Activated naive CD4-positive, alpha-beta T cell treated with anti-CD3 and anti-CD28 coated beads, Interleukin-2, amount 10 ng/mL, durations not matched to agents 7 days and 5 days (primary cell): ENCODE data around the gene DGKZ.

Experiments used
- CTCF ChIA-PET: fragments of 350-600 bp; sonication (Branson Sonifier 250); formaldehyde crosslinking; loops from one replicate; lab custom pipeline; 2021; ENCODE audit warnings: antibody characterized with exemption; lab: Charles Lee
- DNase-seq: peaks from one replicate; pipeline ENCODE4 v3.0.0-alpha.2; 2020
- H3K27ac Mint-ChIP-seq: one replicate; pipeline ENCODE4 v1.8.0; 2021; ENCODE audit warnings: mild to moderate bottlenecking, moderate library complexity, mixed read lengths
- H3K27me3 Mint-ChIP-seq: one replicate; pipeline ENCODE4 v1.8.0; 2021; ENCODE audit warnings: mild to moderate bottlenecking, mixed read lengths
- H3K36me3 Mint-ChIP-seq: one replicate; pipeline ENCODE4 v1.8.0; 2021; ENCODE audit warnings: mixed read lengths
- H3K4me1 Mint-ChIP-seq: one replicate; pipeline ENCODE4 v1.8.0; 2021; ENCODE audit warnings: mixed read lengths
- H3K4me3 Mint-ChIP-seq: one replicate; pipeline ENCODE4 v1.8.0; 2021; ENCODE audit warnings: mild to moderate bottlenecking, moderate library complexity, mixed read lengths
- H3K9me3 Mint-ChIP-seq: one replicate; pipeline ENCODE4 v1.8.0; 2021; ENCODE audit warnings: mixed read lengths

Gene DGKZ

GRCh38 chr11:46332093-46332567, 15.1 kb upstream of the DGKZ start:
- CTCF ChIA-PET, result interaction anchor here (1.5 to 3.0 kb wide), 3 partner anchors 13 to 16 kb away, joined by 5 to 17 read pairs (median 6); partner anchors contain the start of gene DGKZ
- Mint-ChIP-seq H3K4me3 (peak overlapping the region; percentile 63), H3K27me3 (peaks cover 88% of the 10 kb centered on the region), H3K36me3 (peaks cover 5% of the 10 kb centered on the region), H3K9me3 (no peaks in the 10 kb centered on the region), H3K4me1 (peaks cover 70% of the 10 kb centered on the region), H3K27ac (peak overlapping the region; percentile 86)
- no peak for DNase-seq

GRCh38 chr11:46332568-46333393, 14.5 kb upstream of the DGKZ start:
- peaks cover 5% of the 10 kb centered on the region for H3K36me3 Mint-ChIP-seq
- peak; percentile 47 for DNase-seq
- H3K4me1 Mint-ChIP-seq, result peaks cover 74% of the 10 kb centered on the region
- CTCF ChIA-PET, result interaction anchor here (1.5 to 3.0 kb wide), 3 partner anchors 13 to 17 kb away, joined by 5 to 17 read pairs (median 6); partner anchors contain the start of gene DGKZ
- H3K27ac Mint-ChIP-seq, result no peak overlapping the region
- H3K9me3 Mint-ChIP-seq, result no peaks in the 10 kb centered on the region
- H3K4me3 Mint-ChIP-seq, result peak overlapping the region; percentile 75
- peaks cover 86% of the 10 kb centered on the region for H3K27me3 Mint-ChIP-seq

- peaks cover 80% of the 10 kb centered on the region for H3K4me1 Mint-ChIP-seq
- peaks cover 5% of the 10 kb centered on the region for H3K36me3 Mint-ChIP-seq
- H3K27ac Mint-ChIP-seq, result peak overlapping the region; percentile 24
- no peaks in the 10 kb centered on the region for H3K9me3 Mint-ChIP-seq
- CTCF ChIA-PET, result interaction anchor here (1.5 to 2.1 kb wide), 2 partner anchors 12 to 18 kb away, joined by 5 to 6 read pairs; no protein-coding TSS in a partner anchor
- peaks cover 80% of the 10 kb centered on the region for H3K27me3 Mint-ChIP-seq
- H3K4me3 Mint-ChIP-seq, result peak overlapping the region; percentile 75
- peak; percentile 52 for DNase-seq
These were observed 13.8 kb upstream of the DGKZ start for GRCh38 chr11:46333394-46333947.

GRCh38 chr11:46334211-46334610, 13.1 kb upstream of the DGKZ start:
- peaks cover 85% of the 10 kb centered on the region for H3K4me1 Mint-ChIP-seq
- H3K9me3 Mint-ChIP-seq, result no peaks in the 10 kb centered on the region
- H3K4me3 Mint-ChIP-seq, result peak overlapping the region; percentile 75
- peak overlapping the region; percentile 60 for H3K27ac Mint-ChIP-seq
- CTCF ChIA-PET, result no interaction called here
- peaks cover 5% of the 10 kb centered on the region for H3K36me3 Mint-ChIP-seq
- peaks cover 78% of the 10 kb centered on the region for H3K27me3 Mint-ChIP-seq
- no peak for DNase-seq

- H3K36me3 Mint-ChIP-seq, result peaks cover 5% of the 10 kb centered on the region
- H3K4me1 Mint-ChIP-seq, result peaks cover 80% of the 10 kb centered on the region
- peak overlapping the region; percentile 88 for H3K27ac Mint-ChIP-seq
- peak overlapping the region; percentile 73 for H3K4me3 Mint-ChIP-seq
- H3K9me3 Mint-ChIP-seq, result no peaks in the 10 kb centered on the region
- peaks cover 71% of the 10 kb centered on the region for H3K27me3 Mint-ChIP-seq
- DNase-seq, result no peak
- CTCF ChIA-PET, result interaction anchor here (1.1 kb wide), 1 partner anchor 12 kb away, joined by 3 read pairs; no protein-coding TSS in a partner anchor
These were observed 12.0 kb upstream of the DGKZ start for GRCh38 chr11:46335271-46335670.

- H3K27me3 Mint-ChIP-seq, result peaks cover 66% of the 10 kb centered on the region
- H3K9me3 Mint-ChIP-seq, result no peaks in the 10 kb centered on the region
- CTCF ChIA-PET, result no interaction called here
- H3K27ac Mint-ChIP-seq, result peak overlapping the region; percentile 88
- no peak for DNase-seq
- H3K4me3 Mint-ChIP-seq, result peak overlapping the region; percentile 73
- H3K36me3 Mint-ChIP-seq, result peaks cover 5% of the 10 kb centered on the region
- H3K4me1 Mint-ChIP-seq, result peaks cover 74% of the 10 kb centered on the region
These were observed 11.2 kb upstream of the DGKZ start for GRCh38 chr11:46335890-46336562.

GRCh38 chr11:46336563-46337180, 10.6 kb upstream of the DGKZ start:
- Mint-ChIP-seq H3K4me1 (peaks cover 74% of the 10 kb centered on the region), H3K27ac (peak overlapping the region; percentile 88), H3K4me3 (no peak overlapping the region), H3K36me3 (peaks cover 3% of the 10 kb centered on the region), H3K27me3 (peaks cover 63% of the 10 kb centered on the region), H3K9me3 (no peaks in the 10 kb centered on the region)
- CTCF ChIA-PET, result no interaction called here
- peak; percentile 62 for DNase-seq

- DNase-seq, result no peak
- Mint-ChIP-seq H3K27ac (no peak overlapping the region), H3K36me3 (peaks cover 3% of the 10 kb centered on the region), H3K27me3 (peaks cover 53% of the 10 kb centered on the region), H3K9me3 (no peaks in the 10 kb centered on the region), H3K4me3 (no peak overlapping the region), H3K4me1 (peaks cover 77% of the 10 kb centered on the region)
- CTCF ChIA-PET, result interaction anchor here (0.7 kb wide), 1 partner anchor 14 kb away, joined by 3 read pairs; no protein-coding TSS in a partner anchor
These were observed 9.5 kb upstream of the DGKZ start for GRCh38 chr11:46337626-46338345.

- Mint-ChIP-seq H3K9me3 (no peaks in the 10 kb centered on the region), H3K4me1 (peaks cover 80% of the 10 kb centered on the region), H3K36me3 (peaks cover 1% of the 10 kb centered on the region), H3K27me3 (peaks cover 45% of the 10 kb centered on the region), H3K27ac (peak overlapping the region; percentile 9), H3K4me3 (no peak overlapping the region)
- CTCF ChIA-PET, result interaction anchor here (0.7 to 1.2 kb wide), 2 partner anchors 13 to 25 kb away, joined by 3 read pairs; no protein-coding TSS in a partner anchor
- DNase-seq, result no peak
These were observed 8.7 kb upstream of the DGKZ start for GRCh38 chr11:46338636-46338987.

GRCh38 chr11:46338988-46339666, 8.1 kb upstream of the DGKZ start:
- H3K9me3 Mint-ChIP-seq, result no peaks in the 10 kb centered on the region
- CTCF ChIA-PET, result interaction anchor here (1.0 to 1.4 kb wide), 3 partner anchors 9 to 31 kb away, joined by 3 to 4 read pairs (median 3); no protein-coding TSS in a partner anchor
- no peak for DNase-seq
- H3K36me3 Mint-ChIP-seq, result peaks cover 1% of the 10 kb centered on the region
- peaks cover 80% of the 10 kb centered on the region for H3K4me1 Mint-ChIP-seq
- H3K27me3 Mint-ChIP-seq, result peaks cover 40% of the 10 kb centered on the region
- H3K4me3 Mint-ChIP-seq, result no peak overlapping the region
- no peak overlapping the region for H3K27ac Mint-ChIP-seq

- H3K4me1 Mint-ChIP-seq, result peaks cover 80% of the 10 kb centered on the region
- H3K36me3 Mint-ChIP-seq, result peaks cover 3% of the 10 kb centered on the region
- CTCF ChIA-PET, result interaction anchor here (1.0 to 1.8 kb wide), 4 partner anchors 9 to 32 kb away, joined by 3 to 6 read pairs (median 4); no protein-coding TSS in a partner anchor
- no peaks in the 10 kb centered on the region for H3K9me3 Mint-ChIP-seq
- H3K27me3 Mint-ChIP-seq, result peaks cover 33% of the 10 kb centered on the region
- no peak for DNase-seq
- H3K27ac Mint-ChIP-seq, result no peak overlapping the region
- no peak overlapping the region for H3K4me3 Mint-ChIP-seq
These were observed 7.4 kb upstream of the DGKZ start for GRCh38 chr11:46339816-46340215.

- DNase-seq, result no peak
- Mint-ChIP-seq H3K9me3 (no peaks in the 10 kb centered on the region), H3K27ac (peak overlapping the region; percentile 25), H3K4me1 (peaks cover 81% of the 10 kb centered on the region), H3K27me3 (peaks cover 18% of the 10 kb centered on the region), H3K36me3 (peaks cover 8% of the 10 kb centered on the region), H3K4me3 (no peak overlapping the region)
- CTCF ChIA-PET, result interaction anchor here (0.6 to 1.9 kb wide), 4 partner anchors 8 to 102 kb away, joined by 3 to 6 read pairs (median 4); no protein-coding TSS in a partner anchor
These were observed 5.8 kb upstream of the DGKZ start for GRCh38 chr11:46341454-46341853.
